ENCODE data around the gene TARBP1. TPM values are rescaled to one million over a fixed set of nuclear protein-coding genes. Genes with fewer than 3 reads are reported as not detected.
A peak's percentile ranks its signal among the peaks of the same experiment; 100 is the strongest.
"Not testable (repeated sequence)": the region's sequence is repeated elsewhere in the genome, so short reads cannot be mapped to it uniquely, and the experiment has no call there.

TARBP1 gene
- total RNA-seq, 3 donors from 2014 or later (not counting 1 experiment from before 2014, with no cell fraction given): 29.0 to 37.5 (median 32.2) TPM

GRCh38 chr1:234362558-234362957, 116.4 kb downstream of the TARBP1 start:
- no peaks in the 10 kb centered on the region for H3K4me1 ChIP-seq (ENCODE audit: control insufficient read depth, insufficient read depth, low read length)
- Mint-ChIP-seq H3K36me3 (no peaks in the 10 kb centered on the region), H3K9me3 (no peaks in the 10 kb centered on the region), H3K4me3 (no peak overlapping the region), H3K27ac (no peak overlapping the region), H3K27me3 (ENCODE audit: low read depth in 2 of 2) (peaks cover 9 to 15% of the 10 kb centered on the region in 2 donors), H3K4me1 (peaks cover 0 to 18% of the 10 kb centered on the region in 2 donors)
- H3K27me3 ChIP-seq (ENCODE audit: control insufficient read depth, insufficient read depth, low read length): no peaks in the 10 kb centered on the region
- no peaks in the 10 kb centered on the region for H3K9me3 ChIP-seq (ENCODE audit: control insufficient read depth, insufficient read depth, low read length)
- ATAC-seq (no peak), DNase-seq (no peak)
- intact Hi-C loops (cut with micrococcal nuclease): no loop called here
- H3K27ac ChIP-seq (ENCODE audit: low read length): no peak overlapping the region
- TF ChIP-seq, protein P1, sequence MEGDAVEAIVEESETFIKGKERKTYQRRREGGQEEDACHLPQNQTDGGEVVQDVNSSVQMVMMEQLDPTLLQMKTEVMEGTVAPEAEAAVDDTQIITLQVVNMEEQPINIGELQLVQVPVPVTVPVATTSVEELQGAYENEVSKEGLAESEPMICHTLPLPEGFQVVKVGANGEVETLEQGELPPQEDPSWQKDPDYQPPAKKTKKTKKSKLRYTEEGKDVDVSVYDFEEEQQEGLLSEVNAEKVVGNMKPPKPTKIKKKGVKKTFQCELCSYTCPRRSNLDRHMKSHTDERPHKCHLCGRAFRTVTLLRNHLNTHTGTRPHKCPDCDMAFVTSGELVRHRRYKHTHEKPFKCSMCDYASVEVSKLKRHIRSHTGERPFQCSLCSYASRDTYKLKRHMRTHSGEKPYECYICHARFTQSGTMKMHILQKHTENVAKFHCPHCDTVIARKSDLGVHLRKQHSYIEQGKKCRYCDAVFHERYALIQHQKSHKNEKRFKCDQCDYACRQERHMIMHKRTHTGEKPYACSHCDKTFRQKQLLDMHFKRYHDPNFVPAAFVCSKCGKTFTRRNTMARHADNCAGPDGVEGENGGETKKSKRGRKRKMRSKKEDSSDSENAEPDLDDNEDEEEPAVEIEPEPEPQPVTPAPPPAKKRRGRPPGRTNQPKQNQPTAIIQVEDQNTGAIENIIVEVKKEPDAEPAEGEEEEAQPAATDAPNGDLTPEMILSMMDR (IDR thresholded peaks at IDR 0.05): no peak
- 100% methylated on average over 1 of the region's 2 CpGs for WGBS (ENCODE audit: insufficient coverage)
- H3K4me3 ChIP-seq (ENCODE audit: low read length): no peak overlapping the region
- H3K36me3 ChIP-seq (ENCODE audit: control insufficient read depth, insufficient read depth, low read length): no peaks in the 10 kb centered on the region

- peaks cover 9 to 16% of the 10 kb centered on the region in 2 donors for H3K27me3 Mint-ChIP-seq (ENCODE audit: low read depth in 2 of 2)
- H3K36me3 Mint-ChIP-seq: no peaks in the 10 kb centered on the region
- ATAC-seq (no peak), DNase-seq (no peak)
- Histone ChIP-seq H3K4me1 (ENCODE audit: control insufficient read depth, insufficient read depth, low read length) (no peaks in the 10 kb centered on the region), H3K9me3 (ENCODE audit: control insufficient read depth, insufficient read depth, low read length) (no peaks in the 10 kb centered on the region), H3K27ac (ENCODE audit: low read length) (no peak overlapping the region), H3K36me3 (ENCODE audit: control insufficient read depth, insufficient read depth, low read length) (no peaks in the 10 kb centered on the region), H3K4me3 (ENCODE audit: low read length) (no peak overlapping the region), H3K27me3 (ENCODE audit: control insufficient read depth, insufficient read depth, low read length) (no peaks in the 10 kb centered on the region)
- no peak overlapping the region for H3K27ac Mint-ChIP-seq
- H3K4me1 Mint-ChIP-seq: peaks cover 0 to 20% of the 10 kb centered on the region in 2 donors
- intact Hi-C loops (cut with micrococcal nuclease): no loop called here
- no peaks in the 10 kb centered on the region for H3K9me3 Mint-ChIP-seq
- WGBS (ENCODE audit: insufficient coverage): 74% methylated on average over 3 of the region's 3 CpGs
- TF ChIP-seq, protein P1 (IDR thresholded peaks at IDR 0.05): no peak
- H3K4me3 Mint-ChIP-seq: no peak overlapping the region
Observed at GRCh38 chr1:234361102-234361603, 117.8 kb downstream of the TARBP1 start.

- ATAC-seq: no peak
- H3K4me3 Mint-ChIP-seq: peak overlapping the region; percentile 77
- Histone ChIP-seq H3K4me3 (ENCODE audit: low read length) (no peak overlapping the region), H3K27ac (ENCODE audit: low read length) (no peak overlapping the region), H3K27me3 (ENCODE audit: control insufficient read depth, insufficient read depth, low read length) (no peaks in the 10 kb centered on the region), H3K4me1 (ENCODE audit: control insufficient read depth, insufficient read depth, low read length) (no peaks in the 10 kb centered on the region), H3K36me3 (ENCODE audit: control insufficient read depth, insufficient read depth, low read length) (no peaks in the 10 kb centered on the region), H3K9me3 (ENCODE audit: control insufficient read depth, insufficient read depth, low read length) (no peaks in the 10 kb centered on the region)
- TF ChIP-seq, protein P1 (IDR thresholded peaks at IDR 0.05): no peak
- H3K4me1 Mint-ChIP-seq: peaks cover 0 to 20% of the 10 kb centered on the region in 2 donors
- peaks cover 19 to 34% of the 10 kb centered on the region in 2 donors for H3K27me3 Mint-ChIP-seq (ENCODE audit: low read depth in 2 of 2)
- no peak for DNase-seq
- H3K9me3 Mint-ChIP-seq: no peaks in the 10 kb centered on the region
- H3K36me3 Mint-ChIP-seq: no peaks in the 10 kb centered on the region
- intact Hi-C loops (cut with micrococcal nuclease): no loop called here
- H3K27ac Mint-ChIP-seq: peak overlapping the region; percentile 21 to 69
Observed at GRCh38 chr1:234357831-234358230, 121.1 kb downstream of the TARBP1 start.

- peak overlapping the region; percentile 33 for H3K4me3 ChIP-seq (ENCODE audit: low read length)
- H3K4me3 Mint-ChIP-seq: peak overlapping the region; percentile 77
Observed at GRCh38 chr1:234356615-234357269, 122.2 kb downstream of the TARBP1 start.

More at GRCh38 chr1:234356615-234357269, 122.2 kb downstream of the TARBP1 start:
- H3K27ac ChIP-seq (ENCODE audit: low read length); H3K36me3 Mint-ChIP-seq; intact Hi-C loops (cut with micrococcal nuclease); H3K9me3 Mint-ChIP-seq; H3K36me3 ChIP-seq (ENCODE audit: control insufficient read depth, insufficient read depth, low read length); H3K4me1 ChIP-seq (ENCODE audit: control insufficient read depth, insufficient read depth, low read length); H3K9me3 ChIP-seq (ENCODE audit: control insufficient read depth, insufficient read depth, low read length); H3K27me3 ChIP-seq (ENCODE audit: control insufficient read depth, insufficient read depth, low read length): not testable (repeated sequence)
- 68% methylated on average over 35 of the region's 35 CpGs for WGBS (ENCODE audit: insufficient coverage)
- peak in 2 of 3 donors; percentile 56 to 72 for ATAC-seq
- peak; percentile 40 to 69 for DNase-seq
- H3K27ac Mint-ChIP-seq: peak overlapping the region; percentile 21 to 69
- peaks cover 0 to 20% of the 10 kb centered on the region in 2 donors for H3K4me1 Mint-ChIP-seq
- H3K27me3 Mint-ChIP-seq (ENCODE audit: low read depth in 2 of 2): peaks cover 24 to 40% of the 10 kb centered on the region in 2 donors
